Measurements from ENCODE around the gene EMC1.
A peak's percentile ranks its signal among the peaks of the same experiment; 100 is the strongest.
"Not testable (repeated sequence)": the region's sequence is repeated elsewhere in the genome, so short reads cannot be mapped to it uniquely, and the experiment has no call there.

Gene EMC1

DNA sequence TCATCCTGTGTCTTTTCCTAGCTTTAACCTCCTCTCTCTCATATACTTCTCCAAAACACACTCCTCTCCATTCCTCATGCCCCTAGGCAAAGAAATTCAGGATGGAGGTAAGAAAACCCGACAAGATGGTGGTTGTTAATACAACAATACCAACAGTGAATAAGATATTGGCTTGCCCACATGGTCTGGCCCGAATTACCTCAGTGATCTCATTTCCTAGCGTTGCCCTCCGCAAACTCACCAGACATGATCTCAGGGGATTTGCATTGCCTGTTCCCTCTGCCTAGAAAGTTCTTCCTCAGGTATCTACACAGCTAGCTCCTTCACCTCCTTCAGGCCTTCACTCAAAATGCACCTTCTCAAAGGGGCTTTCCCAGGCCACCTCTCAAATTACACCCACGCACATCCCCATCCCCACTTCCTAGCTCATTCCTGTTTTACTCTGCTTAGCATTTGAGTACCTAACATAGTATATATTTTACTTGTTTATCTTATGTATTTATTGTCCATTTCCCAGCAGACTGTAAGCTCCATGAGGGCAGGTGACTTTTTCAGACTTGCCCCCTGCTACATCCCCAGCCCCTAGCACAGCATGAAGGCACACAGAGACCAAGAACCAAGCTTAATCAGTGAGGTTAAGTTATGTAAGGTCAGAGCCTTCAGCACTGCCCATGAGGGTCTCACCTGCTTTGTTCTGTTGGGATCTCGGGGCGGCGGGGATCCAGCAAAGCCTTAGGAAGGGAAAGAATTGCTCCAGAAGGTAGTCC, 31.1 kb downstream of the EMC1 start:
- no peak overlapping the region for H3K4me3 ChIP-seq (ENCODE audit: low read depth, low read length)
- TF ChIP-seq, protein P1, sequence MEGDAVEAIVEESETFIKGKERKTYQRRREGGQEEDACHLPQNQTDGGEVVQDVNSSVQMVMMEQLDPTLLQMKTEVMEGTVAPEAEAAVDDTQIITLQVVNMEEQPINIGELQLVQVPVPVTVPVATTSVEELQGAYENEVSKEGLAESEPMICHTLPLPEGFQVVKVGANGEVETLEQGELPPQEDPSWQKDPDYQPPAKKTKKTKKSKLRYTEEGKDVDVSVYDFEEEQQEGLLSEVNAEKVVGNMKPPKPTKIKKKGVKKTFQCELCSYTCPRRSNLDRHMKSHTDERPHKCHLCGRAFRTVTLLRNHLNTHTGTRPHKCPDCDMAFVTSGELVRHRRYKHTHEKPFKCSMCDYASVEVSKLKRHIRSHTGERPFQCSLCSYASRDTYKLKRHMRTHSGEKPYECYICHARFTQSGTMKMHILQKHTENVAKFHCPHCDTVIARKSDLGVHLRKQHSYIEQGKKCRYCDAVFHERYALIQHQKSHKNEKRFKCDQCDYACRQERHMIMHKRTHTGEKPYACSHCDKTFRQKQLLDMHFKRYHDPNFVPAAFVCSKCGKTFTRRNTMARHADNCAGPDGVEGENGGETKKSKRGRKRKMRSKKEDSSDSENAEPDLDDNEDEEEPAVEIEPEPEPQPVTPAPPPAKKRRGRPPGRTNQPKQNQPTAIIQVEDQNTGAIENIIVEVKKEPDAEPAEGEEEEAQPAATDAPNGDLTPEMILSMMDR (conservative IDR thresholded peaks at IDR 0.05; ENCODE audit: low read depth, low read length): no peak
- DNase-seq (ENCODE audit: low read depth): no peak

DNA sequence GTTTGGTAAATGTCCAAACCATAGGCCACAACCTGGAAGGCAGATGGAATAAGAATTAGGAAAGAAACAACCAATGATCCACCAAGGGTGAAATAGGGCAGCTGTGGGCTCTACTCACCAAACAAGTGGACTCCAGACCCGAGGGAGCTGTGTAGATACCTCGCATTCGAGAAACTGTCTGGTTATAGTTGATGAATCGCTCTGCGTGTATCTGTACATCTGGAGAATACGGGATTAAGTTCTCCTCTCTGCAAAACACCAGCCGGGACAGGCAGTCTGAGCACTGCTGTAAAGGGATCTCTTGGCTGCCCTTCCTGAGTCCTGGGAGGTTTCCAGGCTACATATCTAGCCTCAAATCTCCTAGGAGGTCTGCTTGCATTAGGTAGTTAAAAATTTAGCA, 31.9 kb downstream of the EMC1 start:
- no peak for DNase-seq (ENCODE audit: low read depth)
- TF ChIP-seq, protein P1 (conservative IDR thresholded peaks at IDR 0.05; ENCODE audit: low read depth, low read length): no peak
- H3K4me3 ChIP-seq (ENCODE audit: low read depth, low read length): no peak overlapping the region

DNA sequence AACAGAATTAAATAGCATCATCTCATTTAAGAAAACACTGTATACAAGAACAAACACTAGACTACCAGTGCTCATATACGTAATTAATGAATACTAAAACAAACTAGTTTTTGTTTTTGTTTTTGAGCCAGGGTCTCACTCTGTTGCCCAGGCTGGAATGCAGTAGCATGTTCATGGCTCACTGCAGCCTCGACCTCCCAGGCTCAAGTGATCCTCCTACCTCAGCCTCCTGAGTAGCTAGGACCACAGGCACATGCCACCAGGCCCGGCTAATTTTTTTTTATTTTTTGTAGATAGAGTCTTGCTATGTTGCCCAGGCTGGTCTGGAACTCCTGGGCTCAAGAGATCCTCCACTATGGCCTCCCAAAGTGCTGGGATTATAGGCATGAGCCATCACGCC, 34.7 kb downstream of the EMC1 start:
- not testable (repeated sequence) for DNase-seq (ENCODE audit: low read depth); H3K4me3 ChIP-seq (ENCODE audit: low read depth, low read length)

GRCh38 chr1:19213580-19213979, 37.7 kb downstream of the EMC1 start:
- TF ChIP-seq, protein P1 (conservative IDR thresholded peaks at IDR 0.05; ENCODE audit: low read depth, low read length): no peak
- DNase-seq (ENCODE audit: low read depth): no peak
- H3K4me3 ChIP-seq (ENCODE audit: low read depth, low read length): no peak overlapping the region

GRCh38 chr1:19212167-19212566, 39.2 kb downstream of the EMC1 start:
- TF ChIP-seq, protein P1 (conservative IDR thresholded peaks at IDR 0.05; ENCODE audit: low read depth, low read length): no peak
- no peak overlapping the region for H3K4me3 ChIP-seq (ENCODE audit: low read depth, low read length)
- no peak for DNase-seq (ENCODE audit: low read depth)

GRCh38 chr1:19210772-19211549, 40.4 kb downstream of the EMC1 start:
- peak overlapping the region; percentile 85 for H3K4me3 ChIP-seq (ENCODE audit: low read depth, low read length)
- peak; percentile 39 for DNase-seq (ENCODE audit: low read depth)
- TF ChIP-seq, protein P1 (conservative IDR thresholded peaks at IDR 0.05; ENCODE audit: low read depth, low read length): no peak

DNA sequence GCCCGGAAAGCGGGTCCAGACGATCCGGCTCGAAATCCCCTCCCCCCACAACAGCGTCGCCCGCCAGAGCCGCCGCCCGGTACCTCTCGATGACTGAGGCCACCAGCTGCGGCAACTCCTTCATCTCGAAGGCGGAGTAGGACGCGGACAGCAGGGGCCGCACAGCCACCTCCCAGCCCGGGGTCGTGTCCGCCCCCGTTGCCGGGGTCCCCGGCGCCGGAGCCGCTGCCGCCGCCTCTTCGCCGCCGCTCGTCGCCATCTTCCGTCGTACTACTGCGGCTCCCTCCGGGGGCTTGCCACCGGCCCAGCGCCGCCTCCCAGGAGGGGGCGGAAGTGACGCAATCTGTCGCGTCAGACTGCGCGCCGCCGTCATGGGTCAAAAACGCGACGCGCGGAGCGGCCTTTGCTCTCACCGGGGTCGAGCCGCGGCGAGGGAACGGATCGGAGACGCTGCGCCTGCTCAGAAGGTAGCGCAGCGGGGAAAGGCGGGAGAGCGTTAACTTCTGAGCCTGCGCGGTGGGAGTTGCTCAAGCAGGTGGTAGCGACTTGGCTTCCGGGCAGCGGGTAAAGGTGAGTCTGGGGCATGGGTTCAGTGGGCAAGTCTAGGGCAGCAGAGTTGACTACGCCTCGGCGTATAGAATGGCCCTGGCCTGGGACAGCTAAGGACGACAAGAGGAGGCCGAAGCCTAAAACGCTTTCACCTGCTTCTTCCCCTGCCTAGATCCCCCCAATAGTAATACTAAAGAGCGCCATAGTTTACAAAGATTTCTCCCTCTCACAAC, 41.1 kb downstream of the EMC1 start, which contains the start of gene UBR4:
UBR4 (minus strand) TSS at position 277 of the 782 bp plus-strand sequence; CDS start at position 259, 18 bp downstream.
- H3K4me3 ChIP-seq (ENCODE audit: low read depth, low read length): peak within 1 kb of the TSS; percentile 85
- TF ChIP-seq, protein P1 (conservative IDR thresholded peaks at IDR 0.05; ENCODE audit: low read depth, low read length): no peak
- peak; percentile 95 for DNase-seq (ENCODE audit: low read depth)
